NCI-H2227 (cell line): ENCODE data around the gene GPR179.
A peak's percentile ranks its signal among the peaks of the same experiment; 100 is the strongest.
"Not testable (repeated sequence)": the region's sequence is repeated elsewhere in the genome, so short reads cannot be mapped to it uniquely, and the experiment has no call there.

Source experiments
- DNase-seq: peaks from one replicate; lab custom pipeline; 2025; ENCODE audit not compliant: unreplicated experiment; lab: John Stamatoyannopoulos, UW

GPR179 gene

GRCh38 chr17:38325221-38325851, 18.4 kb downstream of the GPR179 start:
- DNase-seq = peak; percentile 22

- no peak for DNase-seq
Measured at GRCh38 chr17:38324772-38325171, 19.0 kb downstream of the GPR179 start.

- no peak for DNase-seq
Measured at GRCh38 chr17:38324141-38324697, 19.5 kb downstream of the GPR179 start.

- no peak for DNase-seq
Measured at GRCh38 chr17:38322897-38323296, 20.9 kb downstream of the GPR179 start.

- DNase-seq = peak; percentile 76
Measured at GRCh38 chr17:38322156-38322779, 21.5 kb downstream of the GPR179 start.

- DNase-seq = no peak
Measured at GRCh38 chr17:38320482-38320881, 23.3 kb downstream of the GPR179 start.

- no peak for DNase-seq
Measured at GRCh38 chr17:38317081-38317480, 26.7 kb downstream of the GPR179 start.

- no peak for DNase-seq
Measured at GRCh38 chr17:38315497-38315896, 28.3 kb downstream of the GPR179 start.

GRCh38 chr17:38296834-38297517, 46.8 kb downstream of the GPR179 start, which contains the start of gene MRPL45:
Gene MRPL45, plus strand, starts transcription at chr17:38297168. Its CDS starts 16 bp downstream, at chr17:38297184.
- peak; percentile 98 for DNase-seq

GRCh38 chr17:38295602-38296365, 48.0 kb downstream of the GPR179 start:
- DNase-seq = peak; percentile 22

- DNase-seq = not testable (repeated sequence)
Measured at GRCh38 chr17:38289760-38290159, 54.0 kb downstream of the GPR179 start.

- peak; percentile 2 for DNase-seq
Measured at GRCh38 chr17:38288217-38288827, 55.4 kb downstream of the GPR179 start.

- not testable (repeated sequence) for DNase-seq
Measured at GRCh38 chr17:38286501-38287091, 57.2 kb downstream of the GPR179 start.

GRCh38 chr17:38285994-38286393, 57.8 kb downstream of the GPR179 start:
- DNase-seq = not testable (repeated sequence)
